ENCODE results near the gene TIMP4.

TIMP4 gene

DNA sequence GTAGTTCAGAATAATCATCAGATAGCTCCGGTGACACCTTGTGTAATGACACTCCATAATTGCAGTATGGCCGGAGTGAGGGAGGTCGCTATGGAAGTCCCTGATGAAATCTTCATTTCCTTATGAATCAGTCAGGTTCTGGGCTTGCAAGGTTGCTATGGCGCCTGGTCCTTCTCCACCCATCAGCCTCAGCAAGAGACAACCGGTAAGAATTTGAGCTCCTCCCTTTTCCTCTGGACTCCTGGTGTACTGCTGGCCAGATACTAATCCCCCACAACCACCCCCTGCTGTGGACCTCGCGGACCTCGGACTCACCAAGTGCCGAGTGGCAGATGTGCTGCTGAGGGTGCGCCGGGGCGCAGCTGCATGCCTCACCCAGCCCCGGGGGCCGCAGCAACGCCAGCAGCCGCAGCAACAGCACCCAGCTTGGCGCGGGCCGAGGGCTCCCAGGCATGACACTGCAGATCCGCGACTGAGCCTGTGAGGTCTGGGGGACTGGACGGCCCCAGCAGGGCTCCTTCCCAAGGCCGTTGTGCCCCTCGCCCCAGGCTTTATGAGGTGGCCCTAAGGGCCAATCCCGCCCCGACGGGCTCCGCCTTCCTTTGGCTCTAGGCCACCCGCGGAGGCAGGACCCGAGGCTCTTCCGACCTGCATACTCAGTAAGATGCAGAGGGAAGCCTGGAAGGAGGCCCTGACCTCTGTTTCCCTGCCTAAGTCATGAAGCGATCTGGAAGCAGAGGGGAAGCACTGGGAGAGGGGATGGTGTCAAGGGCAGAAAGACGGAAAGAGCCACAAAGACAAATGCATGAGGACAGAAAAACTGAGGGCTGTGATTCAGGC lies at the start of gene TIMP4:
Gene TIMP4 (minus strand): TSS at position 526 of the 840 bp plus-strand sequence. CDS start 72 bp downstream, at position 454.
- no peak for DNase-seq

DNA sequence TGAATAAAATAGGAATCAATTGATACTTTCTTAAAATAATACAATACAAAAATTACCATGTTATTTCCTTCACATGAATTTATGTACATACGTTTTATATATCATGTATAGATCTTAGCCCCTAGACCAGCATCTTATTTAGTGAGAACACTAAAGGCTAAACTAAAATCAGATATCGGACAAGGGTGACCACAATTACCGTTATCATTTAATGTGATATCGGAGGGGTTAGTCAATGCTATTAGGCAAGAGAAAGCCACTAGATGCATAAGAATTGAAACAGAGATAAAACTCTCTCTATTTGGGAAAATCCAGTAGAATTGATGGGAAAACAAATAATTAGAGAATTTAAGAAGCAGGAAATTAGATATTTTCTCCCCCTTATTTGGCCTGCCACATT lies 46.5 kb upstream of the TIMP4 start:
- DNase-seq = no peak

GRCh38 chr3:12201813-12202212 lies 43.1 kb upstream of the TIMP4 start:
- DNase-seq = no peak

DNA sequence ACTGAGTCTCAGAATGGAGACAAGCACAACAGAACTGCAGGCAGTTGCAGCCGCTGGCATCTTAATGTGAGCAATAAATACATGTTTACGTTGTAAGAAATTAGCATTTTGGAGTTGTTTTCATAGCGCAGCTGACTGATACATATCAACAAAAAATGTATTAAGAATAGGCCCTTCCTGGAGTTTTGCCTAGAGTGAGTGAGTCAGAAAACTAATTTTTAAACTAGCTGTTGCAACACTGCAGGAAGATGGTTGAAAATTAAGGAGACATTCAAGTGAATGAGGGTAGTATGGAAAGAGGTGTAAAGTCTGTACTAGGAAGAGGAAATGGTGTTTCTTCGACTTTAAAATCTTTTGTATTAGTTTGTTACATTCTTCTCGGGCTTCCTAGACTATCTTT lies 39.6 kb upstream of the TIMP4 start:
- no peak for DNase-seq

DNA sequence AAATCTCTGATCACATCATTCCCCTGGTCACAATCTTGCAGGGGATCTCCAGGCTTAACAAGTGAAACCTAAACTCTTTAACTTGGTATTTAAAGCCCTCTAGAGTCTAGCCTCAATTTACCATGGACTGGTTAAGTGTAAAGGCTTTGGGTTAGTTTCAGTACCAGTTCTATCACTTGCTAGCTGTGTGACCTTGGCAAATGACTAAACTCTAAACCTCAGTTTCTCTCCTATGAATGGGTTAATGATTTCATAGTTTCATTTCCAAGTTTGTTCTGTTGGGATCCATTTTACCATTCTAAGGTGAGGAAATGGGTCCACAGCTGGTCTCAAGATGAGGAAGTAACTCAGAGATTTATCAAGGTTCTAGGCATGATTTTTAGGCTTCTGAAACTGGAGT lies 38.8 kb upstream of the TIMP4 start:
- no peak for DNase-seq

DNA sequence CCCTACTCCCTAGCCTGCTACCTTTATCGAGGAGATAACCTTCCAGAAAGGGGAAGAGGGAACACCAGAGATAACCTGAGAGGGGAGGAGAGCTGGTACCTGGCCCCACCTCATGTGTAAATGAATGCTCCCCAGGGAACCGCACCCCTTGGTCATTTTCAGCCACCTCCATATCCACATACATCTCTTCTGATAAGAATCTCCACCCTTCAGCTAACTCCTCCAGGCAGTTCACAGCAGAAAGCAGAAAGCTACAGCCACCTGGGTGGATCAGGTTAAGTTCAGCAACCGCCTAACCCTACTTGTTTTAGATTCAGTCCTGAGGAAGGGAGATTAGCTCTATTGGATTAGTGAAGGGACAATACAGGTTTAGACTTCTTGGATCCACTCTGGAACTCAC lies 38.0 kb upstream of the TIMP4 start:
- no peak for DNase-seq

DNA sequence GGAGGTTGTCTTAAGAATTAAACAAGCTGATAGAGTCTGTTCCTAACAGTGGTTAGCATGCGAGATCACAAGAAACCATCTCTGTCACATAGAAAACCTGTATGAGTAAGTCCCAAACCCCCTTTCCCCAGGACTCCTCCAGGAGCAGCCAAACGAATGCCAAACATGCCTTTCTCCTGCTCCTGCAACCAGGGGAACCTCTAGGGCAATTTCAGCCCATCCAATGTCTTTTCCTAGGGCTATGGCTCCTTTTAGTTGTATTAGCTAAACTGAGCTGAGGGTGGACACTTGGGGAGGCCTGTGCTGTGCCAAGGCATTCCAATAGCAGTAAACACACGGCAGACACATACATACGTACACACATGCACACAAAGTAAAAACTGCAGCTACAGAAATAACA lies 36.5 kb upstream of the TIMP4 start:
- DNase-seq = no peak

DNA sequence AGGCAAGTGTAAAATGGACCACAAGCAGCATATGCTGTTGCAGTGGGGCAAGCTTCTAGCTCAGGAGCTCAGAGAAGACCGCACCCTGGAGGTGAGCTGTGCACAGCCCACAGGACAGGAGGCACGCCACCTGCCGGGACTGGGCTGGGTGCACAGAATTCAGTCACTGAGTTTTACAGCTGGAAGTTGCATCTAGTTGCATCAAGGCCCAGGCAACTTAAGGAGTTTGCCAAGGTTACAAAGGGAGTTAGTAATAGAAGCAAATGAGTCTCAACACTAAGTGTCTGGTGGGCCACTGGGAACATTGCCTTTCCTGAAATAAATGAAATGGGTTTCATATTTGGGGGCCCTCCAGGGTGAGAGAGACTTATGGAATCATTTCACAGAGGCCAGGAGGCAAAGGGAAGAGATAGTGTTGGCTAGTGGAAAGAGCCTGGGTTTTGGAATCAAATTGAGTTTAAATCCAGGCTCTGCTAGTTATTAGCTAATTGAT lies 36.0 kb upstream of the TIMP4 start:
- peak; percentile 5 for DNase-seq

GRCh38 chr3:12194209-12194608 lies 35.5 kb upstream of the TIMP4 start:
- no peak for DNase-seq

GRCh38 chr3:12193485-12194165 lies 34.9 kb upstream of the TIMP4 start:
- peak; percentile 22 for DNase-seq

DNA sequence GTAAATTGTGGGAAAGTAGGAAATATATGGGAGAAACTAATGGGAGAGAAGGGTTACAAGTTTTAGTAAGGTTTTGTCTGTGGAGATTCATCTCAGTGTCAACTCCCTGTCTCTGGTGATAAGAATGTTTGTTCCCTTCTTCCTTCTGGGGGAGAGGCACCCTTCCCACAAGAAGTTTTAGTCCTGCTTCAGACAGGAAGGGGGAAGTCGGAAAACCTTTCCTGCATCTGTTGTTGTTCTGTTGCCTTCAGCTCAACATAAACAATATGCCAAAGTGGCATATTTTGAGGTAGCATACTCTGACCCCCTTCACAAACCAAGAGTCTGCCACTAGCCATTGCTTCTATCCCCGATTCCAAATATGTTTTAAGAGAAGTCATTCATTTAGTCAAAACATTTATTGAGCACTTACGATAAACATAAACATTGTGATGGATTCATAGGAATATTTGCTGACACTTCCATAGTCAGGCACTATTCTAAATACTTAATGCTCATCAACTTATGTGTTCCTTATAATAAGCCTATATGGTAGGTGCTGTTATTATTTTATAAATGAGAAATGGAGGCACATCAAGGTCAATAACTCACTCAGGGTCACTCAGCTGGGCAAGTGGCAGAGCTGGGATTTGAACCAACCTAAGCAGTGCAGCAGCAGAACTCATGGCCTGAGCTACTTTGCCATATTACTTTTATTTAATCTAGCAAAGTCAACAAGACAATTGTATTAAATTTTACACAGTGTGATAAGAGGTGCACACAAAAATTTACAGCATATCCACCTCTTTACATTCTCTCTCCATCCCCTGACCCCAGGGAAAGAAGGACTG lies 34.2 kb upstream of the TIMP4 start:
- DNase-seq = no peak

DNA sequence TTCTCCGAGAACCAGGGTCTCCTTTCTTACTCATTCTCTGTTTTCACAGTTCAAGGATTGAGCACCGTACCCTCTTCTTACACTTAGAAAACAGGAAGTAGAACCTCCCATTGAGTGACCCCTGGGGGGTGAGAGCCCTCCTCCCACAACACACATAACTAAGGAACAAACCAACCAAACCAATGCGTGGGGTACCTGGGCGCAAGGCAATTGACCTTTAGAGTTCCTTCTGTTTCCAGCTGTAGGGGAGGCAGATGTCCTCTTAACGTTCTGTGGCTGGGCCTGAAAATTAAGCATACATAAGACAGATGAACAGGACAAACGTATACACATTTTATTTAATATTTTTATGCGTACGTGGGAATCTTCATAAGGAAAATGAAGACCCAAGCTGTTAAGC lies 33.5 kb upstream of the TIMP4 start:
- DNase-seq = no peak

DNA sequence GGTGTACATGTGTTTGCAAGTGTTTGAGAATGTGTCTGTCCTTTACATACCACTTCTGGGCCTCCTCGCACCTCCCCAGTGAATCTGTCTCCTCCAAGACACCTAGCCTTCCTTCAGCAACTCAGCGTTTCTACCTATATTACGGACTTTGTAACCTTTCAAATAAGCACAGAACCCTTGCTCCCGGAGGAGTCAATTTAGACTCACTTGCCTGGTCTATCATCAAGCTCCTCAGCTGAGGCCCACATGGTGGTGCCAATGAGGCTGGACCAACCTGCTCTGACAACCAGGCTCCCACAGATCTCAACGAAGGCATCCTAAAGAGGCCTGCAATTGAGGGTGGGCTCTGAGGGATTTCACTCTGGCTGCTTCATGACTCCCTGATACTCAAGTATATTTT lies 32.8 kb upstream of the TIMP4 start:
- no peak for DNase-seq

GRCh38 chr3:12190832-12191231 lies 32.1 kb upstream of the TIMP4 start:
- no peak for DNase-seq

GRCh38 chr3:12190221-12190807 lies 31.6 kb upstream of the TIMP4 start:
- DNase-seq = no peak

- no peak for DNase-seq
Observed at GRCh38 chr3:12188681-12189287, 30.1 kb upstream of the TIMP4 start.

- DNase-seq = no peak
Observed at GRCh38 chr3:12188328-12188648, 29.6 kb upstream of the TIMP4 start.

DNA sequence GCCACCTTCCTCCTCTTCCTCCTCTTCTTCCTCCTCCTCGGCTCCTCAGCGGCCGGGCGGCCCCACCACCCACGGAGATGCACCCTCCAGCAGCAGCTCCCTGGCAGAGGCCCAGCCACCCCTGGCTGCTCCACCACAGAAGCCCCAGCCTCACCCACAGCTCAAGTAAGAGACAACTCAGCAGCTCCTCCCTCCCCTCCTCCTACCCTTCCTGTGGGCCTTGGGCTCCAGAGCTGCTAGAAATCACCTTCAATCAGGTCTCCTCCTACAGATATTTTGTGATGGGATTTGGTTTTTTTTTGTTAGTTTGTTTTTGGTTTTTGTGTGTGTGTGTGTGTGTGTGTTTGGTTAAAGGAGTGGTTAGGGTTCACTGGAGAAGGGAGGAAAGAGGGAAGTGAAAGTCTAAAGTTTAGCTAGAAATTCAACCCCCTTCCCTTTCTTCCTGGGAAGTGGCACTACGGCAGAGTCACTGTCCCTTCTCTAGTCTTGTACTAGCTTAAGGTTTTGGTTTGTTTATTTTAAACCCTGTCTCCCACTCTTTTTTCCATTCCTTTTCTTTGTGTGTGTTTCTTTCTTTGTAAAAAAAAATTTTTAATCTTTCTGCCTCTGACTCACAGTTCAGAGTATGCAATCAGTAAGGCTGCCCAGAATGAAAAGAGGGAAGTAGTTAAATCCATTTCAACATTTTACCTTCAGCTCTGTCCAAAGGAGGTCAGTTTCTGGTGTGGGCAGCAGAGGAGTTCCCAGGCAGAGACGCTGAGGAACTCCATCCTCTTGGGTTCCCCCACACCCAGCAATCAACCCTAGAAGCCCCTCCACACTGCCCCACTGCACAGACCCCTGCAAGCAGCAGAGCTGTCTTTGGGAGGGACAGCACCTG lies 29.0 kb upstream of the TIMP4 start:
- peak; percentile 2 for DNase-seq

DNA sequence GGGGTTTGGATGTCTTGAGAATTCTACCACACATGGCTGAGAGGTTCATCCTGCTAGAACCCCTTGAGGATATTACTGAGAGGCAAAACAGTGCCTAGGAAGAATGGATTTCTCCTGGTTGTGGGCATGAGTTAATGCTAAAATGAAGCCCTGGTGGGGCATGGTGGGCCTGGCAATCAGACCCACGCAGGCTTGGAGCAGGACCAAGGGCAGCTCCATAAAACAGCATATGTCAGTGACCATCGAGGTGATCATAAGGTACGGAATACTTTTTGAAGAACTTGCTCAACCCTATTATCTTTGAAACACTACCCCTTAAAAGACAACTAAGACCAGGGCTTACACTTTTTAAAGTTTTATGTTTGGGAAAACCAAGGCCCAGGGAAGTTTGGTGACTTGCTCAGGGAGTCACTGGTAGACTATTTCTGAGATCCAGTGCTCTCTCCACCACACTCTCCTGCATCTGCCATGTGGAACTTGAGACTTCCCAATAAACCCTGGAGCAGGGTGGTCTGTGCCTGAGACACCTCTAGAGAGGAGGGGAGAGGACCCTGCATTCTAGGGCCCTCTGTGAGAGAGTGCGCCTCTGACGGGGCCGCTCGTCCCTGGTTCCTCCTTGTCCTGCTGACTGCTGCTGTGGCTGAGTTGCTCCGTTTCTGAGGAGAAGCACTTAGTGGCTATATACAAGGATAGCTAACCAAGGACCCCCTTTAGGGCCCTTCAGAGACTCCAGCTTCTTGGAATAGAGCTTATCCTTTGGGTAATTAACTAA lies 28.0 kb upstream of the TIMP4 start:
- DNase-seq = no peak

DNA sequence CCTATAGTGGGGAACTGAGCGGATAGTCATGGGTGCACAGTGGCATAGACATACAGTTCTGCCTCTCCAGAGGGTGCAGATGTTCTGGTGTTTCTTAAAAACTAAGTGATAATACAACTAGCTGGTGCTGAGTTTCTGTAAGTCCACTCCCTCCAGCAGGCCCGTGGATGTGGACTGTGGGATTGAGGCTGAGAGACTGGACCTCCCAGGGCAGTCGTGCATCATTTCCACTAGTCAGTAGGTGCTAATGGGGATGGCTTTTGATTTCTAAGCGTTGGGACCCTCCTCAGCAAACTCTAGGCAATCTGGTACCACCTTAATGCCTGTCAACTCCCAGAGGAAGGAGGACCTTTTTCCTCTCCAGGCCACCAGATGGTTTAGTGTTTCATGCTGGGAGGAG lies 27.3 kb upstream of the TIMP4 start:
- no peak for DNase-seq

DNA sequence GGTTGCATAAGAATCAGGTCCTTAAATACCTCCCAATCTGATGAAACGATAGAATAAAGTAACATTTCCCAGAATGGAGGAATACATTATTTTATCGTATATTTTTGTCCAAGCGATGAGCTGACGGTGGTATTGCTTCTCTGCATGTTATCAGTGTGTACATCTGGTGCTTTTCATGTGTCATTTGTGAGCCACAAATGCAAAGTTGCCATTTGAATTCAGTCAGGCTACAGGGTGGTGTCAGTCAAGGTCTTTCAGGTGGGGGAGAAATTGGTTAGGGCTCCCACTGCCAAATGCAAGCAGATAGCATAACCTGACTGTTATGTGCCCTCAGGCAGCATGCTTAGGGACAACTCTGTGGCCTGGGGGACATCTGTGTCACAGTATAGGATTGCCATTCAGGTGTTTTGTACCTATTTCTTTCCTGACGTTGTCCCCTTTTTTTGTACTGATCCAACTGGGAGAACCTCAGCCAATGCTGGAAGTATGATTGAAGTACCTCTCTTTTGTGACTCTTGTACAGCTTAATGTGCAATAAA lies 26.5 kb upstream of the TIMP4 start:
- DNase-seq = no peak
